ENCODE measurements around the gene DLG5.

- TF ChIP-seq CTCF (IDR thresholded peaks at IDR 0.05), result no peak
- TF ChIP-seq POLR2AphosphoS5 (IDR thresholded peaks at IDR 0.05), result no peak
Observed at GRCh38 chr10:77862595-77862994, 64.0 kb downstream of the DLG5 start.

All from prostate gland (tissue), 2 donors.